ENCODE results near the gene DCAF12.

The DCAF12 gene

GRCh38 chr9:34124099-34124498 is 2.4 kb downstream of the DCAF12 start:
- no peaks in the 10 kb centered on the region for H3K27me3 ChIP-seq (ENCODE audit: control insufficient read depth, insufficient read depth, low read length)
- peaks cover 21% of the 10 kb centered on the region for H3K4me1 ChIP-seq (ENCODE audit: control insufficient read depth, insufficient read depth, low read length)
- peak overlapping the region; percentile 84 for H3K4me3 ChIP-seq (ENCODE audit: low read length)
- peak overlapping the region; percentile 96 for H3K4me2 ChIP-seq (ENCODE audit: low read length)
- H3K9ac ChIP-seq (ENCODE audit: low read depth, low read length) = no peak overlapping the region
- no peaks in the 10 kb centered on the region for H3K9me3 ChIP-seq (replicated peaks; ENCODE audit: low read length)
- H3K36me3 ChIP-seq (ENCODE audit: insufficient read depth, low read length) = peaks cover 43% of the 10 kb centered on the region

- Histone ChIP-seq H3K27me3 (ENCODE audit: control insufficient read depth, insufficient read depth, low read length) (no peaks in the 10 kb centered on the region), H3K4me1 (ENCODE audit: control insufficient read depth, insufficient read depth, low read length) (peaks cover 21% of the 10 kb centered on the region), H3K36me3 (ENCODE audit: insufficient read depth, low read length) (peaks cover 45% of the 10 kb centered on the region), H3K4me2 (ENCODE audit: low read length) (peak overlapping the region; percentile 96), H3K4me3 (ENCODE audit: low read length) (no peak overlapping the region), H3K9me3 (replicated peaks; ENCODE audit: low read length) (no peaks in the 10 kb centered on the region), H3K9ac (ENCODE audit: low read depth, low read length) (no peak overlapping the region)
Measured at GRCh38 chr9:34123682-34124081, 2.8 kb downstream of the DCAF12 start.

- Histone ChIP-seq H3K9me3 (replicated peaks; ENCODE audit: low read length) (no peaks in the 10 kb centered on the region), H3K4me2 (ENCODE audit: low read length) (no peak overlapping the region), H3K9ac (ENCODE audit: low read depth, low read length) (no peak overlapping the region), H3K4me1 (ENCODE audit: control insufficient read depth, insufficient read depth, low read length) (peaks cover 21% of the 10 kb centered on the region), H3K36me3 (ENCODE audit: insufficient read depth, low read length) (peaks cover 57% of the 10 kb centered on the region), H3K4me3 (ENCODE audit: low read length) (no peak overlapping the region), H3K27me3 (ENCODE audit: control insufficient read depth, insufficient read depth, low read length) (no peaks in the 10 kb centered on the region)
Measured at GRCh38 chr9:34121996-34122395, 4.5 kb downstream of the DCAF12 start.

GRCh38 chr9:34119713-34120112 is 6.8 kb downstream of the DCAF12 start:
- Histone ChIP-seq H3K9ac (ENCODE audit: low read depth, low read length) (no peak overlapping the region), H3K27me3 (ENCODE audit: control insufficient read depth, insufficient read depth, low read length) (no peaks in the 10 kb centered on the region), H3K4me2 (ENCODE audit: low read length) (no peak overlapping the region), H3K4me1 (ENCODE audit: control insufficient read depth, insufficient read depth, low read length) (peaks cover 12% of the 10 kb centered on the region), H3K9me3 (replicated peaks; ENCODE audit: low read length) (no peaks in the 10 kb centered on the region), H3K36me3 (ENCODE audit: insufficient read depth, low read length) (peaks cover 62% of the 10 kb centered on the region), H3K4me3 (ENCODE audit: low read length) (no peak overlapping the region)

DNA sequence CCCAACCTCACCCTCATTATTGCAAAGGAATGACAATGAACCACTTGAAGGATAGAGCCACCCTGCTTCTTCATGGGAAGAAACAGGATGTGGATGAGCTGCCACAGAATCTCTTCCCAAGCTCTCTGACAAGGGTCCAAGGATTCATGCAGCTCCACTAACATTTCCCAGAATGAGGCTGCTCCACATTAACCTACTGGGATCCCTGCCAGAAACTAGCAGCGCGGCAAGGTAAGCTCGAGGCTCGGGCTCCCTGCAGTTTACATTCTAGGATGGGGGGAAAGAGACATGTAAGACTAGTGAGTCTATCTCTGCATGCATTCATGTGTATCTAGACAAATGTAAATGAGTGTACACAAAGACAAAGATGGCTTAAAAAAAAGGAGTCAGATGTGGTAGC is 12.1 kb downstream of the DCAF12 start:
- Histone ChIP-seq H3K36me3 (ENCODE audit: insufficient read depth, low read length) (peaks cover 38% of the 10 kb centered on the region), H3K4me3 (ENCODE audit: low read length) (no peak overlapping the region), H3K27me3 (ENCODE audit: control insufficient read depth, insufficient read depth, low read length) (no peaks in the 10 kb centered on the region), H3K4me2 (ENCODE audit: low read length) (no peak overlapping the region), H3K9ac (ENCODE audit: low read depth, low read length) (no peak overlapping the region), H3K4me1 (ENCODE audit: control insufficient read depth, insufficient read depth, low read length) (no peaks in the 10 kb centered on the region), H3K9me3 (replicated peaks; ENCODE audit: low read length) (no peaks in the 10 kb centered on the region)

DNA sequence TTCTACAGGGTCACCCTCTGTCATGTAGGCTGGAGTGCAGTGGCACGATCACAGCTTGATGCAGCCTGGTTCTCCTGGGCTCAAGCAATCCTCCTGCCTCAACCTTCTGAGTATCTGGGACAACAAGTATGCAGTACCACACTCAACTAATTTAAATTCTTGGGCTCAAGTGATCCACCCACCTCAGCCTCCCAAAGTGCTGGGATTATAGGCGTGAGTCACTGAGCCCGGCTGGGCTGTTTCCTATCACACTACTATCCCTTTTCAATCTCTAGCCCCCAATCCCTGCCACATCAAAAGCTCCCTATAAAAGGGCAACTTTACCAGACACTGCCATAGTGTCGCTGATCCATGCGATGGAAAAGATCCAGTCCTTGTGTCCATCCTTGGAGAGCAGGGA is 20.4 kb downstream of the DCAF12 start:
- peaks cover 54% of the 10 kb centered on the region for H3K36me3 ChIP-seq (ENCODE audit: insufficient read depth, low read length)
- no peaks in the 10 kb centered on the region for H3K9me3 ChIP-seq (replicated peaks; ENCODE audit: low read length)
- H3K4me1 ChIP-seq (ENCODE audit: control insufficient read depth, insufficient read depth, low read length) = peaks cover 6% of the 10 kb centered on the region
- no peak overlapping the region for H3K4me2 ChIP-seq (ENCODE audit: low read length)
- H3K9ac ChIP-seq (ENCODE audit: low read depth, low read length) = no peak overlapping the region
- H3K4me3 ChIP-seq (ENCODE audit: low read length) = no peak overlapping the region
- no peaks in the 10 kb centered on the region for H3K27me3 ChIP-seq (ENCODE audit: control insufficient read depth, insufficient read depth, low read length)

- Histone ChIP-seq H3K4me3 (ENCODE audit: low read length) (no peak overlapping the region), H3K4me1 (ENCODE audit: control insufficient read depth, insufficient read depth, low read length) (peaks cover 6% of the 10 kb centered on the region), H3K9ac (ENCODE audit: low read depth, low read length) (no peak overlapping the region), H3K9me3 (replicated peaks; ENCODE audit: low read length) (no peaks in the 10 kb centered on the region), H3K4me2 (ENCODE audit: low read length) (no peak overlapping the region), H3K27me3 (ENCODE audit: control insufficient read depth, insufficient read depth, low read length) (no peaks in the 10 kb centered on the region), H3K36me3 (ENCODE audit: insufficient read depth, low read length) (peaks cover 54% of the 10 kb centered on the region)
Measured at GRCh38 chr9:34102796-34103195, 23.7 kb downstream of the DCAF12 start.

- Histone ChIP-seq H3K9ac (ENCODE audit: low read depth, low read length) (no peak overlapping the region), H3K36me3 (ENCODE audit: insufficient read depth, low read length) (peaks cover 54% of the 10 kb centered on the region), H3K4me1 (ENCODE audit: control insufficient read depth, insufficient read depth, low read length) (no peaks in the 10 kb centered on the region), H3K9me3 (replicated peaks; ENCODE audit: low read length) (no peaks in the 10 kb centered on the region), H3K4me3 (ENCODE audit: low read length) (no peak overlapping the region), H3K4me2 (ENCODE audit: low read length) (no peak overlapping the region), H3K27me3 (ENCODE audit: control insufficient read depth, insufficient read depth, low read length) (no peaks in the 10 kb centered on the region)
Measured at GRCh38 chr9:34098307-34098706, 28.2 kb downstream of the DCAF12 start.

DNA sequence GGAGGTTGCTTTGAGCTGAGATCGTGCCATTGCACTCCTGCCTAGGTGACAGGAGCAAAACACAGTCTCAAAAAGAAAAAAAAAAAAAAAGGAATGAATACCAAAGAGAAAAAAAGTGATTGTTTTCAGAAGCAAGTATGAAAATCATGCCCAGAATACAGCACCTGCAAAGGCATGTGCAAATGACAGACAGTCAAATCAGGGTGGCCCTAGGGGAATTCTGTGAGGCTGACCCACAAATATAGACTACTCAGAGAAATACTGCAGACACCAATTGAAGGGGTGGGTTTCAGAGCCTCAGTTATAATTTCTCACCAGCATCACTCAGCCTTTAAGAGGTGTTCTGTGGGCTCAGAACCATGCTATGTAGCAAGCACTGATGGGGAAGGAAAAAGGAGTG is 28.6 kb downstream of the DCAF12 start:
- Histone ChIP-seq H3K36me3 (ENCODE audit: insufficient read depth, low read length) (peaks cover 57% of the 10 kb centered on the region), H3K9me3 (replicated peaks; ENCODE audit: low read length) (no peaks in the 10 kb centered on the region), H3K9ac (ENCODE audit: low read depth, low read length) (no peak overlapping the region), H3K4me1 (ENCODE audit: control insufficient read depth, insufficient read depth, low read length) (no peaks in the 10 kb centered on the region), H3K4me2 (ENCODE audit: low read length) (no peak overlapping the region), H3K27me3 (ENCODE audit: control insufficient read depth, insufficient read depth, low read length) (no peaks in the 10 kb centered on the region), H3K4me3 (ENCODE audit: low read length) (no peak overlapping the region)

DNA sequence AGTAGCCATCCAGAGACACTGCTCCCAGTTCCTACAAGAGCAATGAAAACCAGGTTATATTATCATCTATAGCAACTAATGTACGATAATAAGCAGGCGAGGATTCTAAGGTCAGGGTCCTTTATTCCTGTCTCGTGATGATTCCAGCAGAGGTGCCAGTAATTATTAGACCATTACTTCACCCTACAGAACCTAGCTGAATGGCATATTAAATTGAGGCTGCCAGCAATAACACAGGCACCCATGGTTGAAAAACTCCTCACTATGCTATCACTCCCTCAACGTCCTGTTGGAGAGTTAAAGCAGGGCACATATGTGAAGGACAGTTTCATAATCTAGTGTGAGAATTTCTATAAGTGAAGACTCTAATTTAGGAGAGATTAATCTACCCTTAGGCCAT is 29.7 kb downstream of the DCAF12 start:
- no peak overlapping the region for H3K4me2 ChIP-seq (ENCODE audit: low read length)
- no peak overlapping the region for H3K4me3 ChIP-seq (ENCODE audit: low read length)
- no peaks in the 10 kb centered on the region for H3K4me1 ChIP-seq (ENCODE audit: control insufficient read depth, insufficient read depth, low read length)
- peaks cover 52% of the 10 kb centered on the region for H3K36me3 ChIP-seq (ENCODE audit: insufficient read depth, low read length)
- H3K9me3 ChIP-seq (replicated peaks; ENCODE audit: low read length) = no peaks in the 10 kb centered on the region
- H3K9ac ChIP-seq (ENCODE audit: low read depth, low read length) = no peak overlapping the region
- H3K27me3 ChIP-seq (ENCODE audit: control insufficient read depth, insufficient read depth, low read length) = no peaks in the 10 kb centered on the region

DNA sequence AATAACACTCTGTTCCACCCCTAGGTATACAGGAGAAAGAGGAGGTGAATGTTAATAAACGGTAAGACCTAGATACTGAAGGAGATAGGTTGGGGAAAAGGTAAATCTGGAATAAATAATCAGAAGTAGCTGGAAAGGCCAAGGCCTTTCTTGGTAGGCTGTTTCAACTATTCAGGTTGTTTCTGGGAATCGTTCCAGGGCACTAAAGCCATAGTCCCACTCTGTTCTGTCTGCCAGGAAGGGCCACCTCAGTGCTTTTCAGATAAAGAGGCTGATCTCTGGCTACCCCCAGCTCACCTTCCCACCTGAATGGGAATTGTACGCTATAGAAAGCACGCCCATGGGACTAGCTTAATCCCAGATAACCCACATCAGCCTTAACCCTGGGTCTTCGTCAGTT is 32.9 kb downstream of the DCAF12 start:
- no peak overlapping the region for H3K9ac ChIP-seq (ENCODE audit: low read depth, low read length)
- no peaks in the 10 kb centered on the region for H3K4me1 ChIP-seq (ENCODE audit: control insufficient read depth, insufficient read depth, low read length)
- peaks cover 58% of the 10 kb centered on the region for H3K36me3 ChIP-seq (ENCODE audit: insufficient read depth, low read length)
- H3K4me2 ChIP-seq (ENCODE audit: low read length) = no peak overlapping the region
- no peak overlapping the region for H3K4me3 ChIP-seq (ENCODE audit: low read length)
- no peaks in the 10 kb centered on the region for H3K27me3 ChIP-seq (ENCODE audit: control insufficient read depth, insufficient read depth, low read length)
- no peaks in the 10 kb centered on the region for H3K9me3 ChIP-seq (replicated peaks; ENCODE audit: low read length)

- Histone ChIP-seq H3K27me3 (ENCODE audit: control insufficient read depth, insufficient read depth, low read length) (no peaks in the 10 kb centered on the region), H3K4me1 (ENCODE audit: control insufficient read depth, insufficient read depth, low read length) (no peaks in the 10 kb centered on the region), H3K4me2 (ENCODE audit: low read length) (no peak overlapping the region), H3K9me3 (replicated peaks; ENCODE audit: low read length) (no peaks in the 10 kb centered on the region), H3K4me3 (ENCODE audit: low read length) (no peak overlapping the region), H3K9ac (ENCODE audit: low read depth, low read length) (no peak overlapping the region), H3K36me3 (ENCODE audit: insufficient read depth, low read length) (peaks cover 62% of the 10 kb centered on the region)
Measured at GRCh38 chr9:34089311-34089710, 37.2 kb downstream of the DCAF12 start.
